Large intestine (tissue), 12 donors: ENCODE results near the gene THBS1. TPM values are rescaled to one million over a fixed set of nuclear protein-coding genes. Genes with fewer than 3 reads are reported as not detected.

Experiments used
- DNase-seq, 2 donors: peaks; one replicate each; pipeline versions ENCODE4 v3.0.0 to v3.0.0-alpha.2; 2013
- H3K27ac ChIP-seq: one replicate; pipeline ENCODE4 v1.5.1; 2013; ENCODE audit warnings: low read length
- H3K27me3 ChIP-seq: 2 replicates; pipeline ENCODE4 v1.6.1; 2013; ENCODE audit warnings: low read length; ENCODE audit not compliant: control insufficient read depth, insufficient read depth
- H3K36me3 ChIP-seq: 2 replicates; pipeline ENCODE4 v1.6.1; 2013; ENCODE audit warnings: low read length; ENCODE audit not compliant: control insufficient read depth, insufficient read depth
- H3K4me1 ChIP-seq: one replicate; pipeline ENCODE4 v1.6.1; 2013; ENCODE audit warnings: low read length; ENCODE audit not compliant: control insufficient read depth, insufficient read depth
- H3K4me3 ChIP-seq: one replicate; pipeline ENCODE4 v1.5.1; 2013; ENCODE audit warnings: low read length
- H3K9me3 ChIP-seq: one replicate; pipeline ENCODE4 v1.6.1; 2013; ENCODE audit warnings: mild to moderate bottlenecking, low read depth, low read length, moderate library complexity; ENCODE audit not compliant: control insufficient read depth
- WGBS: methylation state at CpG from one replicate; pipeline ENCODE4 v1.1.5; 2013; ENCODE audit warnings: low lambda C conversion rate; ENCODE audit not compliant: insufficient coverage; 5-methylcytosine and 5-hydroxymethylcytosine counted together
- long read RNA-seq, 11 donors: transcript quantifications; one replicate each; lab custom pipeline, GENCODE V29; 2026
- polyA plus RNA-seq: library from polyadenylated mRNA; unstranded; fragments of 120-200 nt; gene quantifications from one replicate; pipeline ENCODE4 v1.2.1, GENCODE V29; 2013

THBS1 gene
- polyA plus RNA-seq: 34.0 TPM
- long read RNA-seq, donor 1: 0 reads
- long read RNA-seq, donor 2, partial matches to known transcripts: 0 of 1 reads
- long read RNA-seq, donor 2, other reads (novel, unspliced or antisense): 0 of 1 reads
- long read RNA-seq, donor 3: 0 reads
- long read RNA-seq, donor 4: 0 reads
- long read RNA-seq, donor 5, full-length matches to known transcripts: 1 of 1 reads
- long read RNA-seq, donor 5, partial matches to known transcripts: 0 of 1 reads
- long read RNA-seq, donor 5, other reads (novel, unspliced or antisense): 0 of 1 reads
- long read RNA-seq, donor 6: 0 reads
- long read RNA-seq, donor 7, partial matches to known transcripts: 0 of 4 reads
- long read RNA-seq, donor 7, other reads (novel, unspliced or antisense): 0 of 4 reads
- long read RNA-seq, donor 8, partial matches to known transcripts: 0 of 2 reads
- long read RNA-seq, donor 8, other reads (novel, unspliced or antisense): 0 of 2 reads
- long read RNA-seq, donor 9, full-length matches to known transcripts: 1 of 1 reads
- long read RNA-seq, donor 9, partial matches to known transcripts: 0 of 1 reads
- long read RNA-seq, donor 9, other reads (novel, unspliced or antisense): 0 of 1 reads
- long read RNA-seq, donor 10, partial matches to known transcripts: 0 of 1 reads
- long read RNA-seq, donor 10, other reads (novel, unspliced or antisense): 0 of 1 reads
- long read RNA-seq, donor 11: 0 reads

- Histone ChIP-seq H3K4me3 (peak within 1 kb of the TSS; percentile 48), H3K36me3 (peaks cover 32% of the 10 kb centered on the region), H3K27me3 (no peaks in the 10 kb centered on the region), H3K4me1 (peaks cover 18% of the 10 kb centered on the region), H3K9me3 (peaks cover 13% of the 10 kb centered on the region), H3K27ac (peak within 1 kb of the TSS; percentile 79)
- peak; percentile 65 to 77 for DNase-seq
- no CpG with 5 or more reads among the region's 74 CpGs for WGBS
These were observed at the start of gene THBS1 for GRCh38 chr15:39580485-39581241. Gene THBS1, plus strand, starts transcription at chr15:39581079. Its CDS starts 779 bp downstream, at chr15:39581858.

DNA sequence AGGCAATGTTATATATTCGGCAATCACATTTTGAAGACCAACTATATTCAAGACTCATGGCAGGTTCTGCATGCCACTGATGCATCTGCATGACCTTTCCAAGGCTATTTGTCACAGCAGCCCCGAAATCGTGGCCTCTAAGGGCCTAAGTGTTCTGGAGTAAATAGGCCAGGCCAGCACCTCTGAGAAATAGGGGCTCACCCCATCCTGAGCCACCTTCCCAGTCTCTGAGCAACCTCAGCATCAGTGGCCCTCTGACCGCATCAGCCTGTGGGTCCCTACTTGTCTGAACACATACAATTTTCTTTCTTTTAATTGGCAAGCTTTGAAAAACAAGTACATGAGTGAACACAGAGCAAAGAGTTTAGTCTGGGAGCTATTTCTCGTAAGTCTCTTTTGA lies 45.9 kb upstream of the THBS1 start:
- no peak overlapping the region for H3K27ac ChIP-seq
- H3K9me3 ChIP-seq: no peaks in the 10 kb centered on the region
- WGBS: no CpG with 5 or more reads among the region's 5 CpGs
- H3K4me3 ChIP-seq: no peak overlapping the region
- no peaks in the 10 kb centered on the region for H3K36me3 ChIP-seq
- no peaks in the 10 kb centered on the region for H3K27me3 ChIP-seq
- no peaks in the 10 kb centered on the region for H3K4me1 ChIP-seq
- no peak for DNase-seq

- Histone ChIP-seq H3K36me3 (no peaks in the 10 kb centered on the region), H3K4me3 (no peak overlapping the region), H3K27me3 (no peaks in the 10 kb centered on the region), H3K9me3 (no peaks in the 10 kb centered on the region), H3K27ac (no peak overlapping the region), H3K4me1 (no peaks in the 10 kb centered on the region)
- no peak for DNase-seq
- no CpG with 5 or more reads among the region's 10 CpGs for WGBS
These were observed 45.4 kb upstream of the THBS1 start for GRCh38 chr15:39535466-39535865.

- no CpG with 5 or more reads among the region's 3 CpGs for WGBS
- DNase-seq: no peak
- Histone ChIP-seq H3K4me1 (no peaks in the 10 kb centered on the region), H3K36me3 (no peaks in the 10 kb centered on the region), H3K4me3 (no peak overlapping the region), H3K27me3 (no peaks in the 10 kb centered on the region), H3K27ac (no peak overlapping the region), H3K9me3 (no peaks in the 10 kb centered on the region)
These were observed 41.9 kb upstream of the THBS1 start for GRCh38 chr15:39538936-39539335.

GRCh38 chr15:39539466-39539865 lies 41.4 kb upstream of the THBS1 start:
- WGBS: no CpG with 5 or more reads among the region's 2 CpGs
- Histone ChIP-seq H3K9me3 (no peaks in the 10 kb centered on the region), H3K4me1 (no peaks in the 10 kb centered on the region), H3K4me3 (no peak overlapping the region), H3K27me3 (no peaks in the 10 kb centered on the region), H3K27ac (no peak overlapping the region), H3K36me3 (no peaks in the 10 kb centered on the region)
- no peak for DNase-seq

DNA sequence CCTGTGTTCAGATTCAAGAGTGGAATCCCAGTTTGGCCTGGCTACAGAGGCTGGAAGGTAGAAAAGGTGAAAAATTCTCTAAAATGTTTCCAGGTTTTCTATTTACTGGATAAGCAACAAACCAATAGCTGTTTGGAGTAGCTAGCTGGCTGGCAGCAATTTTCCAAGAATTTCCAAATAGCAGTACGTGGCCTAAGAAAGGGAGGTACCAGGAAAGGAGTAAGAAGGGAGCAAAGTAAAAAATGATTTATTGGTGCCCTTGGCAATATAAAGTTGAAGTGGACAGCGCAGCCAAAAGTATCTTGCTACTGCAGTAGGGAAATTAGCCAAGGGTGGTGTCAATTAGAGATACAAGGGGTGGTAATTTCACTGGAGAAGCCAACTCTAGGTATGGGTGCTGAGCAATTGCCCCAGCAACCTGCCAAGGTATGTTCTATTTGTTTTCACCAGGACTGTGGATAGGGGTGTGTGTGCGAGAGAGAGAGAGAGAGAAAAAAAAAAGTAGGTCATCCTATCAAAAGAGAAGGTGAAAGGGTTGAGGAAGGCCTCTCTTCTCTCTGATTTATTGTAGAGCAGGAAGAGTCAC lies 40.8 kb upstream of the THBS1 start:
- WGBS: 100% methylated on average over 1 of the region's 3 CpGs
- no peak for DNase-seq
- H3K9me3 ChIP-seq: no peaks in the 10 kb centered on the region

GRCh38 chr15:39542385-39543065 lies 38.4 kb upstream of the THBS1 start:
- no peak overlapping the region for H3K27ac ChIP-seq
- no peaks in the 10 kb centered on the region for H3K4me1 ChIP-seq
- DNase-seq: no peak
- H3K9me3 ChIP-seq: peaks cover 4% of the 10 kb centered on the region
- H3K36me3 ChIP-seq: no peaks in the 10 kb centered on the region
- WGBS: 100% methylated on average over 3 of the region's 4 CpGs
- no peaks in the 10 kb centered on the region for H3K27me3 ChIP-seq
- H3K4me3 ChIP-seq: no peak overlapping the region

More for the DNA sequence above, 40.8 kb upstream of the THBS1 start:
- H3K27ac ChIP-seq: no peak overlapping the region
- no peak overlapping the region for H3K4me3 ChIP-seq
- no peaks in the 10 kb centered on the region for H3K36me3 ChIP-seq
- no peaks in the 10 kb centered on the region for H3K4me1 ChIP-seq
- no peaks in the 10 kb centered on the region for H3K27me3 ChIP-seq

GRCh38 chr15:39543651-39544050 lies 37.2 kb upstream of the THBS1 start:
- no CpG with 5 or more reads among the region's 1 CpG for WGBS
- no peak overlapping the region for H3K4me3 ChIP-seq
- H3K9me3 ChIP-seq: peaks cover 4% of the 10 kb centered on the region
- no peak overlapping the region for H3K27ac ChIP-seq
- no peaks in the 10 kb centered on the region for H3K27me3 ChIP-seq
- DNase-seq: no peak
- H3K36me3 ChIP-seq: no peaks in the 10 kb centered on the region
- no peaks in the 10 kb centered on the region for H3K4me1 ChIP-seq

DNA sequence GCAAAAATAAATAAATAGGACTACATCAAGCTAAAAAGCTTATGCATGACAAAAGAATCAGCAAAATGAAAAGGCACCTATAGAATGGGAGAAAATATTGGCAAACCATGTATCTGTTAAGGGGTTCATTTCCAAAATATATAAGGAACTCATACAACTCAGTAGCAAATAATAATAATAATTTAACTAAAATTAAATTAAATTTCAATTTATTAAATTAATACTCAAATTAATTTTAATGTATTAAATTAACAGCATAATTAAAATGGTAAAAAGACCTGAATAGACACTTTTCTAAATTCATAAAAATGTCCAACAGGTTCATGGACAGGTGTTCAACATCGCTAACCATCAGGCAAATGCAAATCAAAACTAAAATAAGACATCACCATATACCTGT lies 34.0 kb upstream of the THBS1 start:
- DNase-seq: no peak
- H3K27ac ChIP-seq: no peak overlapping the region
- H3K4me3 ChIP-seq: no peak overlapping the region
- no peaks in the 10 kb centered on the region for H3K27me3 ChIP-seq
- no peaks in the 10 kb centered on the region for H3K4me1 ChIP-seq
- H3K36me3 ChIP-seq: no peaks in the 10 kb centered on the region
- WGBS: 100% methylated on average over 1 of the region's 1 CpG
- H3K9me3 ChIP-seq: peaks cover 4% of the 10 kb centered on the region
